BE2C (cell line): ENCODE data around the gene THAP7.
A peak's percentile ranks its signal among the peaks of the same experiment; 100 is the strongest.

Source experiments
- DNase-seq: peaks from one replicate; pipeline ENCODE4 v3.0.0-alpha.2; 2020
- H3K27me3 ChIP-seq: fragments of 250-450 bp; sonication (Bioruptor Pico); 2 replicates; pipeline ENCODE4 v1.5.1; 2020; ENCODE audit warnings: mild to moderate bottlenecking
- H3K36me3 ChIP-seq: fragments of 250-450 bp; sonication (Bioruptor Pico); 2 replicates; pipeline ENCODE4 v1.5.1; 2020; ENCODE audit warnings: mild to moderate bottlenecking
- H3K4me1 ChIP-seq: fragments of 250-450 bp; sonication (Bioruptor Pico); 2 replicates; pipeline ENCODE4 v1.5.1; 2020
- H3K4me3 ChIP-seq: 2 replicates; pipeline ENCODE4 v1.5.1; 2011; ENCODE audit warnings: low read depth, low read length
- H3K9me3 ChIP-seq: fragments of 250-450 bp; sonication (Bioruptor Pico); 2 replicates; pipeline ENCODE4 v1.5.1; 2020
- CTCF ChIP-seq: IDR thresholded peaks from 2 replicates; pipeline ENCODE4 v1.5.1; 2012; ENCODE audit warnings: mild to moderate bottlenecking, low read depth, low read length

Gene THAP7

GRCh38 chr22:21038405-21038804, 36.5 kb upstream of the THAP7 start:
- no peaks in the 10 kb centered on the region for H3K36me3 ChIP-seq
- H3K4me1 ChIP-seq = peaks cover 4% of the 10 kb centered on the region; the same call in 1 of the 2 replicates
- no peak for TF ChIP-seq CTCF
- H3K27me3 ChIP-seq = no peaks in the 10 kb centered on the region
- no peak for DNase-seq
- H3K4me3 ChIP-seq = no peak overlapping the region
- no peaks in the 10 kb centered on the region for H3K9me3 ChIP-seq

GRCh38 chr22:21034989-21035388, 33.1 kb upstream of the THAP7 start:
- TF ChIP-seq CTCF = no peak
- Histone ChIP-seq H3K27me3 (no peaks in the 10 kb centered on the region), H3K4me1 (peaks cover 7% of the 10 kb centered on the region; the same call in 1 of the 2 replicates), H3K36me3 (no peaks in the 10 kb centered on the region), H3K4me3 (no peak overlapping the region), H3K9me3 (no peaks in the 10 kb centered on the region)
- DNase-seq = no peak

GRCh38 chr22:21033895-21034294, 32.0 kb upstream of the THAP7 start:
- TF ChIP-seq CTCF = no peak
- no peak for DNase-seq
- Histone ChIP-seq H3K27me3 (no peaks in the 10 kb centered on the region), H3K4me1 (peaks cover 7% of the 10 kb centered on the region), H3K9me3 (no peaks in the 10 kb centered on the region), H3K36me3 (no peaks in the 10 kb centered on the region), H3K4me3 (no peak overlapping the region)

GRCh38 chr22:21032868-21033688, 31.2 kb upstream of the THAP7 start:
- Histone ChIP-seq H3K4me1 (peaks cover 7% of the 10 kb centered on the region), H3K9me3 (no peaks in the 10 kb centered on the region), H3K27me3 (no peaks in the 10 kb centered on the region), H3K4me3 (0 out of 2 replicates have a peak overlapping the region, but pooled peaks have one; percentile 45), H3K36me3 (no peaks in the 10 kb centered on the region)
- no peak for DNase-seq
- TF ChIP-seq CTCF = no peak

- no peaks in the 10 kb centered on the region for H3K9me3 ChIP-seq
- no peaks in the 10 kb centered on the region for H3K36me3 ChIP-seq
- no peaks in the 10 kb centered on the region for H3K27me3 ChIP-seq
- no peak for TF ChIP-seq CTCF
- peak within 1 kb of the TSS; percentile 45 for H3K4me3 ChIP-seq
- DNase-seq = peak; percentile 44
- H3K4me1 ChIP-seq = peaks cover 4% of the 10 kb centered on the region
Measured at GRCh38 chr22:21032037-21032867, 30.3 kb upstream of the THAP7 start, which contains the start of gene SLC7A4. TSS of gene SLC7A4 (minus strand) at chr22:21032561. CDS start at chr22:21031812, 749 bp downstream.
